ENCODE data around the gene NAA80. TPM values are rescaled to one million over a fixed set of nuclear protein-coding genes. Genes with fewer than 3 reads are reported as not detected.
A peak's percentile ranks its signal among the peaks of the same experiment; 100 is the strongest.

NAA80 gene
- total and polyA plus RNA-seq, 12 donors: 6.4 to 13.5 (median 8.2) TPM

- WGBS, 2 donors: 0% methylated on average over 79 of the region's 79 CpGs
- peaks cover 15 to 87% (median 76%) of the 10 kb centered on the region in 9 donors for H3K4me1 ChIP-seq
- H3K4me3 ChIP-seq: peak overlapping the region; percentile 61 to 99 (median 78)
- intact Hi-C loops (cut with DNase I): loop anchor here in 1 of 10 donors (5.0 kb wide), 1 partner anchor 35 kb away; the partner anchor contains the start of gene HYAL1
- TF ChIP-seq CTCF (IDR thresholded peaks at IDR 0.05): no peak
- DNase-seq (peak; percentile 100), ATAC-seq (peak; percentile 83 to 92 (median 86))
- H3K9me3 ChIP-seq: no peaks in the 10 kb centered on the region
- peaks cover 0 to 23% (median 4%) of the 10 kb centered on the region in 9 donors for H3K36me3 ChIP-seq
- H3K27ac ChIP-seq: peak overlapping the region; percentile 88 to 100 (median 97)
- H3K27me3 ChIP-seq: no peaks in the 10 kb centered on the region
These were observed 38.1 kb upstream of the NAA80 start for GRCh38 chr3:50337175-50337861.

DNA sequence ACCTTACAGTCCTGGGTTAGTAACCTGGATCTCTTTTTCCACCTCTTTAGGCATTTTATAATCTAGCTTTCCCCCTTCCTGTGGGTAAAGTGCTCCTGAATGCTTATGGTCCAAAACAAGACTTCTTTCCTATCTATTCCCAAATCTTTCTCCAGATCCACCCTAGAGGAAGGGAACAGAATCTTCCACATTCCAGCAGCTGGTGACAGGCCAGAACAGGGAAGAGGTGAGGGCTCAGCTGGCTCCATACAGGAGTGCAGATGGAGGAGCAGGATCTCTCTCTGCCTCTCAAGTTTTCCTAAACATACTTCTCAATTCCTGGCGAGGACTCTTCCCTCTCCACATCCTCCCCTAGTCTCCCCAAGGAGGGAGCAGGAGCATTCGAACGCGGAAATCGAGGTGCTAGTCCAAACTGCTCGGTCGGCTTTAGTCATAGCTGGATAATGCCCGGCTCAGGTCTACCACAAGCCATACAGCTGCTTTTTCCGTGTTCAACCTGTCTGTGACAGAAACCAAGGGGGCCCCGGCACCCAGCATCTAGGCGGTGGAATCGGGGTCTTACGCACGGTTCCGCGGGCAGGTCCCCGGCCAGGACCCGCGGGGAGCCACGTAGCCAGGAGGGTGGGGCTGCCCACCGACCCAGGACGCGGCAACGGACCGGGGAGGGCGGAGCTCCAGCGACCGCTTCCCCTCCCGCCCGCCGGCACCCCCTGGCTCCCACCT, 37.4 kb upstream of the NAA80 start:
- TF ChIP-seq CTCF (IDR thresholded peaks at IDR 0.05): no peak
- H3K36me3 ChIP-seq: peaks cover 0 to 30% (median 11%) of the 10 kb centered on the region in 9 donors
- 0 to 2% methylated on average over 31 of the region's 31 CpGs for WGBS, 2 donors
- intact Hi-C loops (cut with DNase I): loop anchor here in 1 of 10 donors (5.0 kb wide), 1 partner anchor 34 kb away; the partner anchor contains the start of gene HYAL1
- H3K27ac ChIP-seq: peak overlapping the region; percentile 88 to 100 (median 97)
- H3K9me3 ChIP-seq: no peaks in the 10 kb centered on the region
- DNase-seq (no peak), ATAC-seq (peak in 5 of 8 donors; percentile 1 to 16 (median 4))
- peak overlapping the region; percentile 61 to 99 (median 78) for H3K4me3 ChIP-seq
- H3K27me3 ChIP-seq: no peaks in the 10 kb centered on the region
- H3K4me1 ChIP-seq: peaks cover 15 to 88% (median 79%) of the 10 kb centered on the region in 9 donors

DNA sequence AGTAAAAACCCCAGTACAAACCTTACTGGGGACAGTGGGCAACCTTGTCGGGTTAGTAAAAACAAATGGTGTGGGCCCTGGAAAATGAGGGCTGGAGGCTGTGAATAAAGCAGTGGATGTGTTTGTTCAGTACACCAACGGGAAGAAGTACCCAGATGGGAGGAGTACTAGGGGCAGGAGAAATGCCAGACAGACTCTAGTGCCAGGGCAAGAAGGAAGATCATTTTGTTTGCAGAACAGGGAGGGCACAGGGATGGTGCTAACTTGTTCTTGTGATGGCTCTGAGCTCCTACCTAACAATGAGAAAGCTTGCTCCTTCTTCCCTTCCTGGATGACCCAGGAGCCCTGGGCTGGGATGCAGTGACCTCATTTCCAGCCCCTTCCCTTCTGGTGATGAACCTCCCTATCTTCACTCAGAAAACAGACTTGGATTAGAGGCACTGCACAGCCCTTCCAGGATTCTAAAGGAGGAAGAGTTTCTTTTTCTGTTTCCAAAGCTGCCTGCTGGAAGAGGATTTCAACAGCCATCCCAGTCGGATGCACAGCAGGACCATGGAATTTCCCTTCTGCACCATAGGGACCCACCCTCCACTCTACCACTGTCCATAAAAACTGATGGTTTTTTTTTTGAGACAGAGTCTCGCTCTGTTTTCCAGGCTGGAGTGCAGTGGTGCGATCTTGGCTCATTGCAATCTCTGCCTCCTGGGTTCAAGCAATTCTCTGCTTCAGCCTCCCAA, 35.3 kb upstream of the NAA80 start:
- intact Hi-C loops (cut with DNase I): loop anchor here in 1 of 10 donors (5.0 kb wide), 1 partner anchor 32 kb away; the partner anchor contains the start of gene HYAL1
- peaks cover 13 to 67% (median 63%) of the 10 kb centered on the region in 9 donors for H3K4me1 ChIP-seq
- WGBS, 2 donors: 38 to 48% methylated on average over 5 of the region's 5 CpGs

More for the DNA sequence above, 35.3 kb upstream of the NAA80 start:
- no peak for TF ChIP-seq CTCF (IDR thresholded peaks at IDR 0.05)
- H3K36me3 ChIP-seq: peaks cover 8 to 51% (median 32%) of the 10 kb centered on the region in 9 donors
- peak overlapping the region; percentile 88 to 100 (median 97) for H3K27ac ChIP-seq
- ATAC-seq (peak in 1 of 8 donors; percentile 1), DNase-seq (no peak)
- no peaks in the 10 kb centered on the region for H3K27me3 ChIP-seq
- H3K4me3 ChIP-seq: peak overlapping the region in 9 of 10 donors; percentile 10 to 99 (median 82)
- no peaks in the 10 kb centered on the region for H3K9me3 ChIP-seq
